GM23338 (cell line): ENCODE results near the gene CASP1. TPM values are rescaled to one million over a fixed set of nuclear protein-coding genes. Genes with fewer than 3 reads are reported as not detected.

Experiments
- ATAC-seq: fragments of 200-7000 bp; cut with Tn5 transposase; 3 replicates; pipeline ENCODE4 v1.9.1; 2020
- DNase-seq: peaks from one replicate; pipeline ENCODE4 v3.0.0-alpha.2; 2015; ENCODE audit warnings: low spot score
- H2AFZ ChIP-seq: fragments of 200-600 bp; sonication (generic); 2 replicates; pipeline ENCODE4 v1.8.0; 2016; ENCODE audit warnings: antibody characterized with exemption, mild to moderate bottlenecking, moderate library complexity
- H3F3A ChIP-seq: fragments of 200-600 bp; sonication (generic); replicated peaks from 2 replicates; pipeline ENCODE4 v1.8.0; 2017; ENCODE audit warnings: antibody characterized with exemption, mixed run types, low read depth
- H3K27ac ChIP-seq: fragments of 200-600 bp; sonication (generic); 2 replicates; pipeline ENCODE4 v1.6.1; 2016; ENCODE audit warnings: low read depth
- H3K27me3 ChIP-seq: fragments of 200-600 bp; sonication (generic); 2 replicates; pipeline ENCODE4 v1.8.0; 2016; ENCODE audit warnings: mild to moderate bottlenecking, mixed run types, moderate library complexity; ENCODE audit not compliant: insufficient read depth
- H3K36me3 ChIP-seq: fragments of 200-600 bp; sonication (generic); 2 replicates; pipeline ENCODE4 v1.8.0; 2016; ENCODE audit warnings: mild to moderate bottlenecking; ENCODE audit not compliant: insufficient read depth
- H3K4me1 ChIP-seq: fragments of 200-600 bp; sonication (generic); 2 replicates; pipeline ENCODE4 v1.8.0; 2016; ENCODE audit warnings: mild to moderate bottlenecking, moderate library complexity; ENCODE audit not compliant: insufficient read depth
- H3K4me2 ChIP-seq: fragments of 200-600 bp; sonication (generic); 2 replicates; pipeline ENCODE4 v1.7.1; 2017; ENCODE audit warnings: mixed run types
- H3K4me3 ChIP-seq: fragments of 200-600 bp; sonication (generic); 2 replicates; pipeline ENCODE4 v1.6.1; 2016; ENCODE audit warnings: mixed run types
- H3K79me2 ChIP-seq: fragments of 200-600 bp; sonication (generic); replicated peaks from 2 replicates; pipeline ENCODE4 v1.8.0; 2017; ENCODE audit warnings: mild to moderate bottlenecking; ENCODE audit not compliant: insufficient read depth
- H3K9me2 ChIP-seq: fragments of 200-600 bp; sonication (generic); 2 replicates; pipeline ENCODE4 v1.8.0; 2017; ENCODE audit not compliant: insufficient read depth
- H4K20me1 ChIP-seq: fragments of 200-600 bp; sonication (generic); replicated peaks from 2 replicates; pipeline ENCODE4 v1.8.0; 2017; ENCODE audit warnings: mild to moderate bottlenecking; ENCODE audit not compliant: insufficient read depth
- H3K27ac Mint-ChIP-seq: 2 replicates; pipeline ENCODE4 v1.8.0; 2020; ENCODE audit warnings: inconsistent platforms, mild to moderate bottlenecking, moderate library complexity, mixed read lengths
- H3K27me3 Mint-ChIP-seq: 3 replicates; pipeline ENCODE4 v1.8.0; 2022; ENCODE audit warnings: low read depth, mild to moderate bottlenecking, moderate library complexity, mixed read lengths, inconsistent platforms; ENCODE audit not compliant: insufficient read depth, poor library complexity
- H3K36me3 Mint-ChIP-seq: 3 replicates; pipeline ENCODE4 v1.8.0; 2021; ENCODE audit warnings: low read depth, mild to moderate bottlenecking, inconsistent platforms, moderate library complexity, mixed read lengths
- H3K4me1 Mint-ChIP-seq: 3 replicates; pipeline ENCODE4 v1.8.0; 2020; ENCODE audit warnings: mild to moderate bottlenecking, inconsistent platforms, mixed read lengths
- H3K4me3 Mint-ChIP-seq: 3 replicates; pipeline ENCODE4 v1.8.0; 2021; ENCODE audit warnings: moderate library complexity, mild to moderate bottlenecking, inconsistent platforms, mixed read lengths
- H3K9me3 Mint-ChIP-seq: 3 replicates; pipeline ENCODE4 v1.8.0; 2020; ENCODE audit warnings: moderate library complexity, mild to moderate bottlenecking, inconsistent platforms, mixed read lengths
- CREB1 ChIP-seq: fragments of 250-450 bp; sonication (Bioruptor Pico); IDR thresholded peaks from 2 replicates; pipeline ENCODE4 v1.5.0; 2020; ENCODE audit warnings: low read depth, mild to moderate bottlenecking, moderate library complexity
- CTCF ChIP-seq, 2 experiments: fragments of 200-600 bp in 1 of 2; sonication (generic) in 1 of 2; conservative IDR thresholded peaks; 2 replicates each; pipeline versions ENCODE4 v1.5.1 to v1.6.1; 2016 to 2017; ENCODE audit warnings: antibody characterized with exemption in 2 of 2, low read depth in 2 of 2, mild to moderate bottlenecking in 2 of 2, moderate library complexity in 1 of 2
- EZH2 ChIP-seq: fragments of 200-600 bp; sonication (generic); IDR thresholded peaks from one replicate; pipeline ENCODE4 v1.8.0; 2017; ENCODE audit warnings: antibody characterized with exemption, mild to moderate bottlenecking, low read depth; ENCODE audit not compliant: unreplicated experiment
- EZH2phosphoT487 ChIP-seq: fragments of 200-600 bp; sonication (generic); IDR thresholded peaks from one replicate; pipeline ENCODE4 v1.8.1; 2018; ENCODE audit warnings: antibody characterized with exemption; ENCODE audit not compliant: unreplicated experiment
- JUNB ChIP-seq: IDR thresholded peaks from one replicate; pipeline ENCODE4 v1.6.1; 2016; ENCODE audit warnings: antibody characterized with exemption; ENCODE audit not compliant: unreplicated experiment
- POLR2AphosphoS5 ChIP-seq: IDR thresholded peaks from 2 replicates; pipeline ENCODE4 v1.6.1; 2016; ENCODE audit warnings: antibody characterized with exemption, low read depth
- REST ChIP-seq: IDR thresholded peaks from one replicate; pipeline ENCODE4 v1.6.1; 2018; ENCODE audit warnings: antibody characterized with exemption; ENCODE audit not compliant: unreplicated experiment
- ZNF114 ChIP-seq: fragments of 250-450 bp; sonication (Bioruptor Pico); IDR thresholded peaks from 2 replicates; pipeline ENCODE4 v1.5.0; 2020; ENCODE audit warnings: mild to moderate bottlenecking, moderate library complexity
- polyA plus RNA-seq: library from polyadenylated mRNA; unstranded; fragments of >200 nt; fragmentation: Nextera tagmentation; extraction: Ambion mirVana; gene quantifications from 2 replicates; pipeline ENCODE4 v1.2.1, GENCODE V29; 2016
- total RNA-seq: library from RNA; depleted of rRNA; stranded (reverse); fragments of >200 nt; shearing (Covaris generic); gene quantifications from 2 replicates; pipeline ENCODE4 v1.2.3, GENCODE V29; 2014
- TF ChIP-seq, protein P1 (sequence below): IDR thresholded peaks from 2 replicates; pipeline ENCODE4 v1.6.1; 2016; ENCODE audit warnings: antibody characterized with exemption

CASP1 gene
- total and polyA plus RNA-seq, 2 experiments from 2014 or later = 0.10 TPM; not detected in 1

DNA sequence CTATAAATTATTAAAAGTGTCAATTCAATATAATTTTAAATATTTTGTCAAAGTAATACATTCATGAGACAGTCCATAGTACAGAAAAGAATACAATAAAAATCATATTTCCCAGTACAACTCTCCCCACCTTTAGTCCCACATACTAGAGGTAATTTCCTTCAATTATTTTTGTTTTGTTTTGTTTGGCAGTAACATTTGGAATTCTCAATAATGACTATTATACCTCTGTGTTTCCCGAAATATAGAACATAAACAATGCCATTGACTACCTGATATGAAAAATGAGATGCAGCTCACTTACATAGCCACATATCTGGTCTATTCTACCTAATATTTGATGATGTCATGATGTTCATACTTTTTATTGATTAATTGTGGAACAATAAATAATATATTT is 42.2 kb downstream of the CASP1 start:
- H3K27me3 ChIP-seq = no peaks in the 10 kb centered on the region
- H4K20me1 ChIP-seq = no peaks in the 10 kb centered on the region
- no peak for ATAC-seq
- H3F3A ChIP-seq = no peaks in the 10 kb centered on the region
- H3K4me2 ChIP-seq = no peak overlapping the region
- H2AFZ ChIP-seq = no peak overlapping the region
- no peak overlapping the region for H3K27ac Mint-ChIP-seq
- no peaks in the 10 kb centered on the region for H3K79me2 ChIP-seq
- no peaks in the 10 kb centered on the region for H3K36me3 ChIP-seq
- peaks cover 4% of the 10 kb centered on the region; the same call in 1 of the 3 replicates for H3K36me3 Mint-ChIP-seq
- no peaks in the 10 kb centered on the region for H3K27me3 Mint-ChIP-seq
- no peak for DNase-seq
- H3K4me3 ChIP-seq = no peak overlapping the region
- H3K4me3 Mint-ChIP-seq = no peak overlapping the region
- no peak overlapping the region for H3K27ac ChIP-seq
- H3K9me3 Mint-ChIP-seq = peaks cover 11% of the 10 kb centered on the region; the same call in 2 of the 3 replicates
- H3K9me2 ChIP-seq = peaks cover 7% of the 10 kb centered on the region; the same call in 1 of the 2 replicates
- H3K4me1 ChIP-seq = no peaks in the 10 kb centered on the region
- TF ChIP-seq CTCF (conservative IDR thresholded peaks at IDR 0.05; ENCODE audit: low read depth in 2 of 2) (no peak), ZNF114 (no peak), CREB1 (CRISPR knock-in tag) (no peak)
- TF ChIP-seq, protein P1, sequence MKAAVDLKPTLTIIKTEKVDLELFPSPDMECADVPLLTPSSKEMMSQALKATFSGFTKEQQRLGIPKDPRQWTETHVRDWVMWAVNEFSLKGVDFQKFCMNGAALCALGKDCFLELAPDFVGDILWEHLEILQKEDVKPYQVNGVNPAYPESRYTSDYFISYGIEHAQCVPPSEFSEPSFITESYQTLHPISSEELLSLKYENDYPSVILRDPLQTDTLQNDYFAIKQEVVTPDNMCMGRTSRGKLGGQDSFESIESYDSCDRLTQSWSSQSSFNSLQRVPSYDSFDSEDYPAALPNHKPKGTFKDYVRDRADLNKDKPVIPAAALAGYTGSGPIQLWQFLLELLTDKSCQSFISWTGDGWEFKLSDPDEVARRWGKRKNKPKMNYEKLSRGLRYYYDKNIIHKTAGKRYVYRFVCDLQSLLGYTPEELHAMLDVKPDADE = no peak
- H3K4me1 Mint-ChIP-seq = no peaks in the 10 kb centered on the region

DNA sequence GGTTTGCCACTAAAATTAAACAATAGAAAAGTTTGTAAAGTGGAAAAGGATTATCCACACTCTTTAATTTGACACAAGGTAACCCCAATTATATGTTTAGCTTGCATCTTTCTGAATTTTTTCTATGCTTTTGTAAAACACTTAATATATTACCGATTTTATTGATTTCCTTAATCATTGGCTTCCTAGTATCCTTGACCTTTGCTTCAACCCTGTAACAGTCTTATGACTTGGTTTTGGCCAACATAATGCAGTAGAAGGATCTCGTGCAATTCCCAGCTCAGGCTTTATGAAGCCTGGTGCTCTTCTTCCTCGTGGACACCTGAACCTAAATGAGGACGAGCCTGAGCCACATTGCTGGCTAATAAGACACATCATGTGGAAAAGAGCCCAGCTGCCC is 43.0 kb downstream of the CASP1 start:
- H3K79me2 ChIP-seq = no peaks in the 10 kb centered on the region
- H3F3A ChIP-seq = no peaks in the 10 kb centered on the region
- no peaks in the 10 kb centered on the region for H3K36me3 ChIP-seq
- no peak overlapping the region for H3K4me3 ChIP-seq
- Mint-ChIP-seq H3K36me3 (peaks cover 4% of the 10 kb centered on the region; the same call in 1 of the 3 replicates), H3K27ac (no peak overlapping the region), H3K27me3 (no peaks in the 10 kb centered on the region), H3K4me3 (no peak overlapping the region), H3K4me1 (no peaks in the 10 kb centered on the region), H3K9me3 (peaks cover 16% of the 10 kb centered on the region; the same call in 2 of the 3 replicates)
- no peaks in the 10 kb centered on the region for H3K4me1 ChIP-seq
- peak overlapping the region; percentile 43; the same call in 1 of the 2 replicates for H2AFZ ChIP-seq
- no peak for ATAC-seq
- H3K27me3 ChIP-seq = no peaks in the 10 kb centered on the region
- H3K9me2 ChIP-seq = peaks cover 7% of the 10 kb centered on the region; the same call in 1 of the 2 replicates
- no peak for DNase-seq
- no peak overlapping the region for H3K27ac ChIP-seq
- no peak overlapping the region for H3K4me2 ChIP-seq
- no peaks in the 10 kb centered on the region for H4K20me1 ChIP-seq
- TF ChIP-seq EZH2 = no peak
- TF ChIP-seq POLR2AphosphoS5 = no peak
- no peak for TF ChIP-seq REST
- no peak for TF ChIP-seq CREB1 (CRISPR knock-in tag)
- TF ChIP-seq JUNB = no peak
- TF ChIP-seq EZH2phosphoT487 = no peak
- no peak for TF ChIP-seq ZNF114
